GM18505 (cell line): ENCODE data around the gene SYNGR4.
A peak's percentile ranks its signal among the peaks of the same experiment; 100 is the strongest.

Experiments
- ATAC-seq: cut with Tn5 transposase; IDR thresholded peaks from one replicate; pipeline ENCODE4 v1.9.1; 2021; ENCODE audit not compliant: unreplicated experiment
- POLR2A ChIP-seq: IDR thresholded peaks from 4 replicates; pipeline ENCODE4 v1.6.1; 2011; ENCODE audit warnings: borderline replicate concordance; ENCODE audit not compliant: insufficient read depth, insufficient read length; ENCODE audit errors: extremely low read depth

Gene SYNGR4

GRCh38 chr19:48350856-48351255 is 13.3 kb upstream of the SYNGR4 start:
- no peak for ATAC-seq
- no peak for TF ChIP-seq POLR2A

- no peak for TF ChIP-seq POLR2A
- no peak for ATAC-seq
Measured at GRCh38 chr19:48351341-48351752, 12.8 kb upstream of the SYNGR4 start.

GRCh38 chr19:48353677-48354076 is 10.5 kb upstream of the SYNGR4 start:
- no peak for TF ChIP-seq POLR2A
- no peak for ATAC-seq

- no peak for ATAC-seq
- TF ChIP-seq POLR2A: no peak
Measured at GRCh38 chr19:48354332-48354992, 9.7 kb upstream of the SYNGR4 start.

- no peak for ATAC-seq
- TF ChIP-seq POLR2A: no peak
Measured at GRCh38 chr19:48355365-48355954, 8.7 kb upstream of the SYNGR4 start.

- ATAC-seq: no peak
- no peak for TF ChIP-seq POLR2A
Measured at GRCh38 chr19:48359123-48359522, 5.0 kb upstream of the SYNGR4 start.

GRCh38 chr19:48361912-48362311 is 2.3 kb upstream of the SYNGR4 start:
- no peak for ATAC-seq
- no peak for TF ChIP-seq POLR2A

GRCh38 chr19:48362716-48363499 is 1.3 kb upstream of the SYNGR4 start:
- ATAC-seq: peak; percentile 37
- TF ChIP-seq POLR2A: peak; percentile 27

GRCh38 chr19:48363500-48363809 is 712 bp upstream of the SYNGR4 start:
- peak; percentile 10 for ATAC-seq
- no peak for TF ChIP-seq POLR2A

- TF ChIP-seq POLR2A: no peak
- no peak for ATAC-seq
Measured at GRCh38 chr19:48364598-48365348, 606 bp downstream of the SYNGR4 start.

GRCh38 chr19:48365602-48366001 is 1.4 kb downstream of the SYNGR4 start:
- no peak for ATAC-seq
- no peak for TF ChIP-seq POLR2A

- TF ChIP-seq POLR2A: no peak
Measured at GRCh38 chr19:48367855-48368254, 3.7 kb downstream of the SYNGR4 start.

GRCh38 chr19:48368936-48369335 is 4.8 kb downstream of the SYNGR4 start:
- no peak for TF ChIP-seq POLR2A
- ATAC-seq: no peak

More at GRCh38 chr19:48367855-48368254, 3.7 kb downstream of the SYNGR4 start:
- no peak for ATAC-seq
